Glomerular visceral epithelial cell (primary cell): ENCODE results near the gene RAD51D.
"Not testable (repeated sequence)": the region's sequence is repeated elsewhere in the genome, so short reads cannot be mapped to it uniquely, and the experiment has no call there.

Experiments
- DNase-seq: peaks from one replicate; pipeline ENCODE4 v3.0.0-alpha.2; 2016; ENCODE audit errors: extremely low spot score

The RAD51D gene

DNA sequence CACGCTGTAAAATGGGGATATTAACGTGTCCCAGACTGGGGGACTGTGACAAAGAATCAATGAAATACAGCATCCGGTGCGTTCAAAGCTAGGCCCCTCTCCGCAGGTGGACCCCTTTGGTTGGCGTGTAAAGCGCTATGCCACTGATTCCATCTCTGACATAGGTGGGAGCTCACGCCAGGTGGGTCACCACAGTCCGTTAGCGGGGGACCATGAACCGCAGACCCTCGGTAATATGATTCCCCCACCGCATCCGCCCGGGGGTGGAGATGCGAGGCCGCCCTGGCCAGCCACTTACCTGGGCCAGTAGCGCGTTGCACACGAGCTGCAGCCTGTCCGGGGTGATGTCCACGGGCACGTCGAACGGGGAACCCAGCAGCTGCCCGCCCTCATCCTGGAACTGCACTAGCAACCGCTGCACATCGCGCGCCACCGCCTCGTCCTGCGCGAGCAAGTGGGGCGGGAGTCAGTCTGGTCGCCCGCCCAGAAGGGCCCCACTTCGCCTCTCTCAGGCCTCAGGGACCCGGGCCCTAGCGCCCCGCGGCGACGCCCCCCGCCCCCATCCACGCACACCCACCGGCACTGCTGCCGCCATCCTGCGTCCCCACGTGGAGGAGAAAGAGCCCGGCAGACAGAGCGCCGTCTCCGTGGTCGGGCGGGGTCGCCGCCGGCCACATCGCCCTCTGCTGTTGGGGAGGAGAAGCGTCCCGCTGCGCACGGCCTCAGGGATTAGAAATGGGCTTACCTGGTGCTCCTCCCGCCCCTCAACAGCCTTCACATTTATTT lies 22.2 kb upstream of the RAD51D start, which contains the start of gene NLE1:
NLE1 (minus strand) TSS at position 623 of the 786 bp plus-strand sequence; CDS start at position 595, 28 bp downstream.
- DNase-seq: peak; percentile 81

DNA sequence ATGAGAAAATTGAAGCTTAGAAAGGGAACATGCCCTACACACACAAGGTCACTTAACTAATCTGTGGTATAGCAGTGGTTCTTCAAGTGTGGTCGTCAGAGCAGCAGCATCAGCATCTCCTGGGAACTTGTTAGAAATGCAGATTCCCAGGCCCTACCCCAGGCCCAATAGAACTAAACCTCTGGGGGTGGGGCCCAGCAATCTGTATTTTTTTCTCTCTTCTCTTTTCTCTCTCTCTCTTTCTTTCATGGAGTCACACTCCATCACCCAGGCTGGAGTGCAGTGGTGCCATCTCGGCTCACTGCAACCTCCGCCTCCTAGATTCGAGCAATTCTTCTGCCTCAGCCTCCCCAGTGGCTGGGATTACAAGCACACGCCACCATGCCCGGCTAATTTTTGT lies 18.6 kb upstream of the RAD51D start:
- DNase-seq: no peak

DNA sequence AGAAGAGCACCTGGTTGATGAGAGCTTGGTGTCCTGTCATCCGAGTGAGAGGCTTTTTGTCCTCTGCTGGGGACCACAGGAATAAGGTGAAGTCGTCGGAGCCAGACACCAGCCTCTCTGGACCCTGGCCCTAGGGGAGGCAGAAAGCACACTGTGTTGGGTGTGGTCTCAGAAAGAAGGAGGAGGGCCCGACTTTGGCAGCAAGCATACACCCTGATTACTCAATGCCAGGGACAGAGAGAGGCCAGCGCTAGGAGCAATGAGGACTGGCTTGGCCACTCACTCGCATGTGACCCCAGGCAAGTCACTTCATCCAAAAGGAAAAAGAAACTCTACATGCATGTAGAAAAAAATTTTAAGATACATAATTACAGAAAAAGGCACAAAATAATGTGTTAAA lies 15.7 kb upstream of the RAD51D start:
- no peak for DNase-seq

DNA sequence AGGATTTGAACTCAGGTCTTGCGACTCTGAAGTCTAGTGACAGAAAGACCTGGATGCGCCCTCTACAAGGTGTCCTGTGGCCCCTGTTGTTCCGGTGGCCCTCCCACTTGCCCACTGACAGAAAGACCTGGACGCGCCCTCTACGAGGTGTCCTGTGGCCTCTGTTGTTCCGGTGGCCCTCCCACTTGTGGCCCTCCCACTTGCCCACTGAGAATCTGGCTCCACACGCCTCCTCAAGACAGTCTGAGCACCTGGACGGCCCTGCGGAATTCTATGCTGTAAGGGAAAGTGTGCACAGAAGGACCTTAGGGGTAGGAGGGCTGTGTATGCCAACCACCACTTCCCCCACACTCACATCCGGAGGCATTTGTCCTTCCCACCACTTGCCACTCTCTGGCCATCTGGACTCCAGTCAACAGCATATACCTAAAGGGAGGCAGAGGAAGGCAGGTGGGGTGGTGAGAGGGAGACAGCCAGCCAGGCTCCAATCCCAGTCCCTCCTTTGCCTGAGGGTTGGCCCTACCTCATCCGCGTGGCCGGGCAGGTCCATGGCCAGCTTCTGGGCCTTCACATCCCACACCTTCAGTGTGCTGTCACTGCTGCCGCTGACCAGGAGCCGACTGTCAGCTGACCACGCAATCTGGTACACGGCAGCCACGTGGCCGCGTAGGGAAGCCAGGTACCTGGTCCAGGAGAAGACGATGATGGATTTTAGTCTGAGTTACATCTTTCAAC lies 13.3 kb upstream of the RAD51D start:
- no peak for DNase-seq

DNA sequence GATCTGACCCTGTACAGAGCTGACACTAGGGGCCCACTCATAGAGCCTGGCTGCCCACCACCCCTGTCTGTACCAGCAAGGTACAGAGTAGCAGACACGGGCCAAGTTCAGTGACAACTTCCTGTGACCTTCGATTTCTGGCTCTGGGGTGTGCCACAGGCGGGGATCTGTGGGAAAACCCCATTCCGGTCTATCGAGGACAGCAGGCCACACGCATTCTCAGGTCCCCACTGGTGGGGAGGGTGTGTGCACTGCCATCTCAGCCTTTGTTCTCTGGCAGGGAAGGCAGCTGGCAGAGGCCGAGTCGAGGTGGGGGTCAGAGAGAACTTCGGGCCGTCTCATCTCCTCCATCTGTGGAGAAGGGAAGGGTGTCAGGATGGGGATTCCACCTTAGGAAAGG lies 12.4 kb upstream of the RAD51D start:
- no peak for DNase-seq

DNA sequence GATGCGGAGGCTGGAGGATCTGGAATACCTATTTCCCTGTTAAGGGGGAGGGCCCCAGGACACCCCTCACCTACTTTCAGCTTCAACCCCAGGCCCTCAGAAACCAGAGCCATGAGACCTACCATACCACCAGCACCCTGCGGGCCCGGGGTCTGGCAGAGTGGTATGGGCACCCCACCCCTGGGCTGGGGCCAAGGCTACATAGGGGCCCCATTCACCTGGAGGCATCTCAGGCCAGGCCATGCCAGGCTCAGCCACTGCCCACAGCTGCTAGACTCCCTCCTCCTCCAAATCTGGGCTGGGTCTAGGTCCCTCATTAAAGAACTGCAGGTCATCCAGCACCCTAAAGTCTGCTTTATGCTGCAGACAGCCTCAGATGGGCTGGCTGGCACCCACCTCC lies 10.7 kb upstream of the RAD51D start:
- DNase-seq: no peak

DNA sequence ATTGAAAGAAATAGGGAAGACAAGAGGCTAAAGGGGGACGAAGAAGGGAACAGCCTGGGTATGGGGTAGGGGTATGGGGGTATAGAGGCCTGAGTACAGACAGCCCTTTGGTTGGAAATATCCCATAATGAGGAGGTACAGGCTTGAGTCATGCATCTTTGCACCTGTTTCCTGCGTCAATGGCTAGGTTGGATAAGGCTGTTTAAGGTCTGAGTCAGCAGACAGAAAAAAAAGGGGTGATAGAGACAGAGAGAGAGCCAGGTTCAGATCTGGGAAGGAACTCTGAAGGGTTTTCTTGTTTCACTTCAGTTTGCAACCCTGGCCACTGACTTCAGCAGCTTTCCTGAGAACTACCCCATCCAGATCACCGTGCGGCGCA lies 10.3 kb upstream of the RAD51D start:
- peak; percentile 12 for DNase-seq

DNA sequence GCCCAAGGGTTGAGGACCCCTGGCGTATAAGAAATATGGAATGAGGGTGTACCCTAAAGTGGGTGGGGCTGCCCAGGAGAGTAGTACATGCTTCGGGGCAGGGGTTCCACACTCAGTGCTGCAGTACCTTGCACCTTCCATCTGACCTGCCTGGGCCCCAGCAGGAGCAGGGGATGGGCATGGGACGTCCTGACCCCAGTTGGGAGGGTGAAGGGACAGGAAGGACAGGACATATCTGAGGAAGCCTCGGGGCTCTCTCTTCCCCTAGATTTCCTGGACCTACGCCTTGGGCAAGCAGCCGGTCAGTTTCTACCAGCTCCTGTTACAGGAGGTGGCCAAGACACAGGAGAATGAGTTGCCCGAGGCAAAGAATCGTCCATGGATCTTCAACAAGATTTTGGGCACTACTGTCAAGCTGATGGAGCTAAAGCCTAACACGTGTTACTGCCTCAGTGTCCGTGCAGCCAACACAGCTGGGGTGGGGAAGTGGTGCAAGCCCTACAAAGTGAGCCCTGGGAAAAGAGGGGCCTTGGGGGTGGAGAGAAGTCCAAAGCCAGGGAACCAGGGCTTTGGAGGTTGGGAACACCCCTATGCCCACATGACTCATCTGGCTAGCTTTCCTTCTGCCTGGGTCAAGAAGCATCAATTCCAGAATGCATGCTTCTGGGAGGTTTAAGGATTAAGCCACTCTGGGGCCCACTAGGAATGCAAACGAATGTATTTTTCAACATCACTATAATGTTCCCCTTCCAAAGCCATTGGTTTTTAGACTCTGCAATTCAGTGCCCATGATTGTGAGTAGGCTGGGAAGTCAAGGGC lies 9.7 kb upstream of the RAD51D start:
- no peak for DNase-seq

DNA sequence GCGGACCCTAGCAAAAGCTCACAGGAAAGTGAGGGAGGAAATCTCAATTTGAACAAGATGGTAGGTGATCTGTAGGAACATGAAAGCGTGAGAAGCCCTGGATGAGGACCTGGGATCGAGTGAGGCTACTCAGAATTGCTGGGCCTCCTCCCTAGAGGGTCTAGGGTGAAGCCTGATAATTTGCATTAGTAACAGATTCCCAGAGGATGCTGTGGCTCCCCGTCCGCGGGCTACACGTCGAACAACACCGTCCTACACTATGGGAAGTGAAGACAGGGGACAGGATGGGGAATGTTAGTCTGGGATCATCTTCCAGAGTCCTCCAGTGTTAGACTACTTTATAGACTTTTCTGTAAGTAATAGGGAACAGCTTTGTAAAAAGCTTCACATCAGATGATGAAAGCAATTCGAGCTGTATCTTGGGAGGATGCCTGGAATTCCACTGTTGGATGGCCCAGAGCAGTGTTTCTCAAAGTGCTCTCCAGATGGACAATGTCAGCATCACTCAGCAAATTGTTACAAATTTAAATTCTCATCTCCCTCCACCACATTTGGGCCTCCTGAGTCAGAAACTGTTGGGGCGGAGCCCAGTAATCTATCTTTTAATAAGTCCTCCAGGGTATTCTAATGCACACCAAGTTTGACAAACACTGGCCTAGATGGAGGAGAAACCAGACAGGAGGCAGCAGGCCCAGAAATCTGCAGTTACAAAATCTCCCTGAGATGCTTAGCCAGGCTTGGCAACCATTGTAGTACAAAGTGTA lies 8.3 kb upstream of the RAD51D start:
- no peak for DNase-seq

DNA sequence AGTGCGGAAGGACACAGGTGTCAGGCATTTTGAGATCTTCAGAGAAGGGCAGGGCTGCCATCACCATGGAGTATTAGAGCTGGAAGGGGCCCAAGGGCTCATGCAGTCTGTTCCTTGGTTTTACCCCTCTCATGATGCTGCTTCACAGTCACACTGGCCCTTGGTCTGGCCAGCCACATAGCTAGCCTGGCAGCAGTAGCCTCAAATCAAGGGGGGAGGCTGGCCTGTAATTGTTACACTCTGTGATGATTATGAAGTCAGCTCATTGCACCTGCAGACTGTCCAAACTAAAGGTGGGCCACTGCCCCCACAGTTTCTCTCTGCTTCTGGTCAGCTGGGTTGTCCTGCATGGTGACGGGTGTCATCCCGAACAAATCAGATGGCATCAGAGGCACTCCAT lies 1.7 kb upstream of the RAD51D start, which contains the start of gene FNDC8:
FNDC8 (plus strand) TSS at position 301 of the 400 bp plus-strand sequence; CDS start at position 380, 79 bp downstream.
- DNase-seq: no peak

DNA sequence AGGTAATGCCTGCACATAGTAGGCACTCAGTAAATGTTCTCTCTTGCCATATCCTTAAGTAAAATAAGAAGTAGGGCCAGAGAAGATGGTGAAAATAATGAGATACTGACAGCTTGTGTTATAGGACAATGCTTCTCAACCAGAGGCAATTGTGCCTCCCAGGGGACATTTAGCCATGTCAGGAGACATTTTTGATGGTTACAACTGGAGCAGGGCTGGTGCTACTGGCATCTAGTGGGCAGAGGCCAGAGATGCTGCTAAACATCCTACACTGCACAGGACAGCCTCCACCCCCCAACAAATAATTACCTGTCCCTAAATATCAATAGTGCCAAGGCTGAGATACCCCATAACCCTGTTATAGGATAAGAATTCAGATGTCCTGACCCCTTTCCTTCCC lies 1.7 kb downstream of the RAD51D start:
- DNase-seq: peak; percentile 34

DNA sequence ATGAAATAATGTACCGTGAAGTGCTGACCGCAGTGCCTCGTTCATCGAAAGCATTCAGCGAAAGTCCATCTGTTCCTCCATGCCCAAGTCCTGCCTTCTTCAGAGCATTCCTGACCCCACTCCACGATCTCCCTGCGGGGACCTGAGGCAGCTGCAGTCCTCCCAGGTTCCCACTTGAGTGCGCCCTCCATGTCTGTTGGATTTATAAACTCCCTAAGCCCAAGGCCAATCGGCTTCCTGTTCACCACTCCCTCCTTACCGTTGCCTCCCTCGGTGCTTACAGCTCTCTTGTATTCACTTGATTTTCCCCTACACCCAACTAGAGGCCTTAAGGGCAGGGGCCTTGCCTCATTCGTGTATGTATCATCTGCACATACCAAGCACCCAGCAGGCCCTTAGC lies 2.8 kb downstream of the RAD51D start:
- DNase-seq: no peak

DNA sequence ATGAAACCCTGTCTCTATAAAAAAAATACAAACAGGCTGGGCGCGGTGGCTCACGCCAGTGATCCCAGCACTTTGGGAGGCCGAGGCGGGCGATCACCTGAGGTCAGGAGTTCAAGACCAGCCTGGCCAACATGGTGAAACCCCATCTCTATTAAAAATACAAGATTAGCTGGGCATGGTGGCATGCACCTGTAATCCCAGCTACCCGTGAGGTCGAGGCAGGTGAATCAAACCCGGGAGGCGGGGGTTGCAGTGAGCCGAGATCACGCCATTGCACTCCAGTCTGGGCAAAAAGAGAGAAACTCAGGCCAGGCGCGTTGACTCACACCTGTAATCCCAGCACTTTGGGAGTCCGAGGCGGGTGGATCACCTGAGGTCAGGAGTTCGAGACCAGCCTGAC lies 8.9 kb downstream of the RAD51D start:
- DNase-seq: not testable (repeated sequence)

DNA sequence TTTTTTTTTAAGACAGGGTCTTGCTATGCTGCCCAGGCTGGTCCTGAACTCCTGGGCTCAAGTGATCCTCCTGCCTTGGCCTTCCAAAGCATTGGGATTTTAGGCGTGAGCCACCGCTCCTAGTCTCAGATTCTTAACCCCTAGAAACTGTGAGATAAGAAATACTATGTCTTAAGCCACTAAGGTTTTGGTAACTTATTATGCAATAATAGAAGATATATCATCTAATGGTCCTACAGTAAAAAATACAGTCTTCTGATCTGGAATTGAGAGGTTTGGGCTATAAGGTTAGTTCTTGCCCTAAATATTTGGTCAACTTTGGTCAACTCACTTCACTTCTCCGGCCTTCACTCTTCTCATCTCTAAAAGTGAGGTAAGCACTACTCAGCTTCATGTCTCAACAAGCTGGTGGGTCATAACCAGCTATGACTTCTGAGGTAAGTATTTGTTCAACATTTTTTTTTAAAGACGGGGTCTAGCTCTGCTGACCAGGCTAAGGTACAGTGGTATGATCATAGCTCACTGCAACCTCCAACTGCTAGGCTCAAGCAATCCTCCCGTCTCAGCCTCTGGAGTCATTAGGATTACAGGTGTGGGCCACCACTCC lies 14.7 kb downstream of the RAD51D start:
- no peak for DNase-seq

DNA sequence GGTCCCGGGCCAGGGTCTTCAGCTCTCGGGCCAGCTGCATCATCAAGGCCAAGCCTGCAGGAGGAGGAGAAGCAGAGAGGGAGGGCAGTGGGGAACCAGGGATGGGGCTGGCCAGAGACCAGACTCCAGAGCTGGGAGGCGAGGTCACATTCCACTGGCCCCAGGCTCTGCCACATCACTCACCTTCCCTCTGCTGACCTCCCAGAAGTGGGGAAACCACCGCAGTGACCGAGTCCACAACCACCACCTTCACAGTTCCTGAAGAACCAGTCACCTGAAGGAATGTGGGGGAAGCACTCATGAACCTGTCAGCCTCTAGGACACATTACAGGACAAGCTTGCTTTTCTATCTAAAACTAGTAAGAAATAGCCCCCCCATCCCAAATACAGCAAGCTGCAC lies 16.4 kb downstream of the RAD51D start:
- DNase-seq: peak; percentile 35

DNA sequence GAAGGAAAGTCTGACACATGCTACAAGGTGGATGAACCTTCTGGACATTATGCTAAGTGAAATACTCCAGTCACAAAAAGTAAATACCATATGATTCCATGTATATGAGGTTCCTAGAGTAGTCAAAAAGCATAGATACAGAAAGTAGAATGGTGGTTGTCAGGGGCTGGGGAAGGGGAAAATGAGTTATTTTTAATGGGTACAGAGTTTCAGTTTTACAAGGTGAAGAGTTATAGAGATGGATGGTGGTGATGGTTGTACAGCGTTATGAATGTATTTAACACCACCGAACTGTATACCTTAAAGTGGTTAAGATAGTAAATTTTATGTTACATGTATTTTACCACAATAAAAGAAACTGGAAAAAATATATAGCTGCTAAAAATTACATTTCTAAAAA lies 17.9 kb downstream of the RAD51D start:
- DNase-seq: no peak

DNA sequence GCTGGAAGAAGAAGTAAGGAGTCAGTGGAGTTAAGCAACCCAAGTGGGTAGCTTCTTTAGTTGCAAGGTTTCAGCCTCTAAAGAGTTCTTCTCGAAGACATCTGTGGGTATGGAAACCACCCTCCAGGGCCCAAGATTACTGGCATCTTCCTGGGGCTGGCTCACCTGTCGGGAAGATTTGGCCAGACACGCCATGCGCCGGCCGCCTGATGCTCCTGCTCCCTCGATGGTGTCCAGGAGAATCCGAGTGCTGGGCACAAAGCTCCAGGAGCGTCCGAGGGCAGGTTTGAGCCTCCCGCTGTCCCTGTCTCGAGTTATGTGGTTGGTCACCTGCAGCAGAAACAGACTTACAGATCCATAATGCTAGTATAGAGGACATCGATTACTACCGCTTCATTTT lies 18.6 kb downstream of the RAD51D start:
- DNase-seq: no peak

DNA sequence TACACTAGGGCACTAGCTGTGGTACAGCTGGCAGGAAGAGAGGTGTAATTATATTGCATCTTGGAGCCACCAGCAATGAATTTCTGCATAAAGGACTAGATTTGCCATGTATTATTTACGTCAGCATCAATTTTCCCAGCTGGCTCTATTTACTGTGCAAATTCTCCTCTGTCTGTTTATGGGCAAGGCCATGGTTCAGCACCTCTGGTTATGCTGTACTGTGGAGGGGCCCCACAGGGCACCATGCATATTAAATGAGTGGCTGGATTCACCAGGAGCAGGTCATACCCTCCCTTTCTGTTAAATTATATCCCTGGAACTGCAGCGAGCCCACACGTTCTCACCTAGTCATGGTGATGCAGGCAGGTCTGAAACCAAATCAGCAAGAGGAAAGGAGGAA lies 19.8 kb downstream of the RAD51D start:
- no peak for DNase-seq

DNA sequence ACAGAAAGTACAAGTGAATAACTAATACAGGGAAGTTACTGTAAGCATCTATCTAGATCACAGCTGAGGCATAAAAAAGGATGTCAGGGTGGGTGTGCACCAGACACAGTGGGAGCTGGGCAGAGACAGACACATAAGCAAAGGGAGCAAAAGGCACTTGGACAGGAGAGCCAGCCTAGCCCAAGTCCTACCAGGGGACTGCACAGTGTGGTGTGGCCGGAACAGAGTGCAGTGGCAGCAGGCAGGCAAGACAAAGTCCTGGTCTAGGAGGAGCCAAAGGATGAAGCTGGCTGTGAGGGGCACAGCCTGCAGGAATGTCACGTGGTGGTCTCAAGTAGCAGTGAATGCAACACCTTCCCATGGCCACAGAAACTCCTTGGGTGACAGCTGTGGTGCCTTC lies 21.9 kb downstream of the RAD51D start:
- no peak for DNase-seq

DNA sequence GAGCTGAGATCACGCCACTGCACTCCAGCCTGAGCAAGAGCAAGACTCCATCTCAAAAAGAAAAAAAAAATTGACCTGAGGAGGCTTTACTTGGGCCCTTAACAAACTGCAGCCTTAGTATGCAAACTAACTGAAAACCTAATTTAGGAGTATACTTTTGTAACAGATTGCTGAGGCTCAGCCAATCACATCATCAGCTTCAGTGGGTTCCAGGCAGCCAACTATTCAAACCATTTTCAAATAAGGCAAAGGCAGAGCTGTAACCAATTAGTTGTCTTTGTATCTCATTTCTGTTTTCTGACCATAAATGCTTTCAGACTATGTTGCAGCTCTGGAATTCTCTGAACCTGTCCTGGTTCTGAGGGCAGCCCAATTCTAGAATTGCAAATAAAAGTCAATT lies 23.9 kb downstream of the RAD51D start:
- DNase-seq: no peak

DNA sequence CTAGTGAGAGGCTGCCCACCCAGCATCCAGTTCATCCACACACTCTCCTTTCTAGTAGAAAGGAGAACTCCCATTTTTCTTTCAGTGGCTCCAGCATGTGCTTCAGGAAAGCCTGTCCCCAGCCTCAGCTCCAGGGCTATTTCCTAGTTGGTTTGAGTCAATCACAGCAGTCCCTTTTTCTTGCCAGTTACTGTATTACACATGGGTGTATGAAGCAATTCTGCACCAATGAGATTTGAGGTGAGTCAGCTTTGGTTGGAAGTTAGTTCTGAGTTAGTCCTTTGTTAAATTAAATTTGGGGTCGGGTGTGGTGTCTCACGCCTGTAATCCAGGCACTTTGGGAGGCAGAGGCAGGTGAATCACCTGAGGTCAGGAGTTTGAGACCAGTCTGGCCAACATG lies 24.8 kb downstream of the RAD51D start:
- DNase-seq: peak; percentile 48
